ENCODE results near the gene TRIM56. TPM values are rescaled to one million over a fixed set of nuclear protein-coding genes. Genes with fewer than 3 reads are reported as not detected.
A peak's percentile ranks its signal among the peaks of the same experiment; 100 is the strongest.

Gene TRIM56
- total and polyA plus RNA-seq, 2 of the 4 experiments (the other 2 are of a cell fraction) = 3.9 to 5.9 TPM

DNA sequence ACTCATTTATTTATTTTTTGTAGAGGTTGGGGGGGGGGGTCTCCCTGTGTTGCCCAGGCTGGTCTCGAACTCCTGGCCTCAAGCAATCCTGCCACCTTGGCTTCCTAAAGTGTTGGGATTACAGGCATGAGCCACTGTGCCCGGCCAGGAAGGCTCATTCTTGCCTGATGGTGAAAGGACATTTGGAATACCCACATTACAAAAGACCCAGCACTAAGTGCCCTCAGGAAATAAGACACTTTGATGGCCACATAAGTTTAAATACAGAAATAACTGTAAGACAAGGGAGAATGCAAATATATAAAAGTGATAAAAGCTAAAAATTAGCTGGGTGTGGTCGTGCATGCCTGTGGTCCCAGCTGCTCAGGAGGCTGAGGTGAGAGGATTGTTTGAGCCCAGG, 33.6 kb downstream of the TRIM56 start:
- DNase-seq (no peak), ATAC-seq (ENCODE audit: low read depth) (no peak)
- no peak overlapping the region for H2AFZ ChIP-seq (replicated peaks; ENCODE audit: low read length, poor library complexity)
- no peak overlapping the region for H3K9ac ChIP-seq (ENCODE audit: low read depth, low read length)
- H3K9me1 ChIP-seq (ENCODE audit: insufficient read depth, low read length) = peaks cover 30% of the 10 kb centered on the region
- in situ Hi-C loops (cut with MboI; ENCODE audit: low sequenced_read_pairs) = loop anchor here (25.0 kb wide), 1 partner anchor 682 kb away; the partner anchor contains the start of genes MEPCE, PPP1R35 and ZCWPW1
- dilution Hi-C loops (cut with HindIII; ENCODE audit: low sequenced_read_pairs, unreplicated experiment) = no loop called here
- no peaks in the 10 kb centered on the region for H3K27me3 ChIP-seq (ENCODE audit: control insufficient read depth, insufficient read depth, low read length)
- POLR2A ChIA-PET (ENCODE audit: unreplicated experiment) = no interaction called here
- H4K91ac ChIP-seq (ENCODE audit: insufficient read depth, low read depth, low read length) = peak overlapping the region; percentile 88
- no peak overlapping the region for H3K4me2 ChIP-seq (ENCODE audit: low read depth, low read length)
- no peak overlapping the region for H3K18ac ChIP-seq (ENCODE audit: low read depth, low read length)
- H3K79me1 ChIP-seq (ENCODE audit: low read depth in 1 of 2, low read length in 2 of 2) = peaks cover 4 to 32% of the 10 kb centered on the region in 2 experiments; a peak in 2 of 4 replicates
- H4K20me1 ChIP-seq (ENCODE audit: insufficient read depth, low read length) = no peaks in the 10 kb centered on the region
- no peak overlapping the region for H3K56ac ChIP-seq (ENCODE audit: extremely low read depth, insufficient read depth, low read length)
- CTCF ChIA-PET = interaction anchor here (0.6 kb wide), 1 partner anchor 16 kb away, joined by 3 read pairs; no protein-coding TSS in a partner anchor
- H2BK5ac ChIP-seq (ENCODE audit: low read depth, low read length, poor library complexity, severe bottlenecking) = peak overlapping the region; percentile 98
- intact Hi-C loops (cut with micrococcal nuclease) = no loop called here
- no peak overlapping the region for H3K4me3 ChIP-seq (ENCODE audit: insufficient read depth, low read depth, low read length)
- H4K5ac ChIP-seq (ENCODE audit: low read depth, low read length) = no peak overlapping the region; the same call in 1 of the 2 replicates
- H3K27ac ChIP-seq (ENCODE audit: insufficient read depth, low read length) = peak overlapping the region; percentile 77
- peak overlapping the region; percentile 80 for H3K14ac ChIP-seq (replicated peaks; ENCODE audit: low read depth, low read length)
- H2BK120ac ChIP-seq (ENCODE audit: low read depth, low read length) = peak overlapping the region; percentile 91
- peaks cover 19% of the 10 kb centered on the region for H3K4me1 ChIP-seq (ENCODE audit: control insufficient read depth, insufficient read depth, low read length)
- no peaks in the 10 kb centered on the region for H3K36me3 ChIP-seq (ENCODE audit: control insufficient read depth, insufficient read depth, low read length)
- BruUV-seq (replicated peaks) = no TSS peak
- H4K8ac ChIP-seq (ENCODE audit: low read depth in 2 of 2, low read length in 2 of 2) = peak overlapping the region; percentile 2 to 91; a peak in 3 of 4 replicates
- H2AK9ac ChIP-seq (replicated peaks; ENCODE audit: low read depth, low read length, poor library complexity) = peak overlapping the region; percentile 18
- peak overlapping the region; percentile 97; the same call in 1 of the 2 replicates for H2BK20ac ChIP-seq (ENCODE audit: low read depth, low read length)
- peak overlapping the region; percentile 13; the same call in 2 of the 3 replicates for H2BK15ac ChIP-seq (ENCODE audit: low read depth, low read length)
- H3K9me3 ChIP-seq (ENCODE audit: control insufficient read depth, insufficient read depth, low read length) = no peaks in the 10 kb centered on the region
- H3K4ac ChIP-seq (ENCODE audit: low read depth, low read length) = peak overlapping the region; percentile 94
- H3K23ac ChIP-seq (ENCODE audit: low read depth, low read length) = peak overlapping the region; percentile 80
- H2AK5ac ChIP-seq (ENCODE audit: low read depth, low read length) = peak overlapping the region; percentile 97
- WGBS, 2 experiments (ENCODE audit: extremely low coverage in 2 of 2, insufficient read length in 1 of 2) = no CpG with 5 or more reads among the region's 3 CpGs
- no peak for TF ChIP-seq RCOR1 (IDR thresholded peaks at IDR 0.05; ENCODE audit: insufficient replicate concordance, low read length)
- TF ChIP-seq SMC3 (IDR thresholded peaks at IDR 0.05; ENCODE audit: low read depth, low read length) = no peak
- TF ChIP-seq MAFK (IDR thresholded peaks at IDR 0.05; ENCODE audit: low read depth, low read length) = no peak
- no peak for TF ChIP-seq MAZ (IDR thresholded peaks at IDR 0.05; ENCODE audit: borderline replicate concordance, low read depth, low read length)
- no peak for TF ChIP-seq RAD21 (IDR thresholded peaks at IDR 0.05; ENCODE audit: low read length)
- TF ChIP-seq NFE2L2 (IDR thresholded peaks at IDR 0.05; ENCODE audit: low read depth, low read length) = no peak
- TF ChIP-seq BHLHE40 (IDR thresholded peaks at IDR 0.05; ENCODE audit: low read depth, low read length) = no peak

Measured in IMR-90 (cell line).